KMS-11 (cell line): ENCODE measurements around the gene ITPRIPL2.

ENCODE experiments used
- H2AFZ ChIP-seq: fragments of 200-600 bp; sonication (generic); 2 replicates; pipeline ENCODE4 v1.6.1; 2016; ENCODE audit warnings: antibody characterized with exemption, mixed run types, low read depth
- H3K27ac ChIP-seq: fragments of 200-600 bp; sonication (generic); 2 replicates; pipeline ENCODE4 v1.6.1; 2016; ENCODE audit warnings: mild to moderate bottlenecking, mixed run types
- H3K27me3 ChIP-seq: fragments of 200-600 bp; sonication (generic); 2 replicates; pipeline ENCODE4 v1.6.1; 2017; ENCODE audit warnings: mild to moderate bottlenecking, low read depth, mixed run types, moderate library complexity; ENCODE audit not compliant: insufficient read depth
- H3K36me3 ChIP-seq: fragments of 200-600 bp; sonication (generic); 2 replicates; pipeline ENCODE4 v1.6.1; 2017; ENCODE audit warnings: mild to moderate bottlenecking, mixed run types; ENCODE audit not compliant: insufficient read depth
- H3K4me1 ChIP-seq: fragments of 200-600 bp; sonication (generic); 2 replicates; pipeline ENCODE4 v1.6.1; 2016; ENCODE audit warnings: mild to moderate bottlenecking, low read depth, mixed run types; ENCODE audit not compliant: poor library complexity, severe bottlenecking
- H3K4me2 ChIP-seq: fragments of 200-600 bp; sonication (generic); 2 replicates; pipeline ENCODE4 v1.7.0; 2016; ENCODE audit warnings: mild to moderate bottlenecking, mixed run types
- H3K4me3 ChIP-seq: fragments of 200-600 bp; sonication (generic); IDR thresholded peaks from 2 replicates; pipeline ENCODE4 v1.6.1; 2017; ENCODE audit warnings: low read depth, low read length, mixed read lengths; ENCODE audit not compliant: insufficient read depth
- H3K79me2 ChIP-seq: fragments of 200-600 bp; sonication (generic); 2 replicates; pipeline ENCODE4 v1.6.1; 2016; ENCODE audit warnings: low read depth, mixed run types; ENCODE audit not compliant: insufficient read depth
- H3K9ac ChIP-seq: fragments of 200-600 bp; sonication (generic); 2 replicates; pipeline ENCODE4 v1.6.1; 2016; ENCODE audit warnings: mild to moderate bottlenecking, mixed run types
- H4K20me1 ChIP-seq: fragments of 200-600 bp; sonication (generic); 2 replicates; pipeline ENCODE4 v1.6.1; 2016; ENCODE audit warnings: mild to moderate bottlenecking, mixed run types; ENCODE audit not compliant: insufficient read depth
- CTCF ChIP-seq: fragments of 200-600 bp; sonication (generic); conservative IDR thresholded peaks from 2 replicates; pipeline ENCODE4 v1.6.1; 2017; ENCODE audit warnings: low read depth, mild to moderate bottlenecking, antibody characterized with exemption, low read length, moderate library complexity, mixed read lengths

The ITPRIPL2 gene

GRCh38 chr16:19071811-19072777, 41.7 kb upstream of the ITPRIPL2 start:
- Histone ChIP-seq H3K27ac (no peak overlapping the region), H3K27me3 (no peaks in the 10 kb centered on the region), H3K9ac (no peak overlapping the region), H3K4me3 (no peak overlapping the region), H3K4me2 (no peak overlapping the region), H4K20me1 (no peaks in the 10 kb centered on the region), H3K79me2 (peaks cover 7% of the 10 kb centered on the region; the same call in 1 of the 2 replicates), H2AFZ (no peak overlapping the region), H3K4me1 (peaks cover 10% of the 10 kb centered on the region), H3K36me3 (no peaks in the 10 kb centered on the region)
- TF ChIP-seq CTCF = peak; percentile 83

- H3K79me2 ChIP-seq = peaks cover 7% of the 10 kb centered on the region; the same call in 1 of the 2 replicates
- no peak overlapping the region for H2AFZ ChIP-seq
- H3K4me2 ChIP-seq = no peak overlapping the region
- H3K36me3 ChIP-seq = no peaks in the 10 kb centered on the region
- peaks cover 6% of the 10 kb centered on the region for H3K4me1 ChIP-seq
- TF ChIP-seq CTCF = no peak
- no peaks in the 10 kb centered on the region for H3K27me3 ChIP-seq
- H3K27ac ChIP-seq = no peak overlapping the region
- H3K4me3 ChIP-seq = no peak overlapping the region
- no peak overlapping the region for H3K9ac ChIP-seq
- H4K20me1 ChIP-seq = no peaks in the 10 kb centered on the region
Measured at GRCh38 chr16:19073344-19073743, 40.4 kb upstream of the ITPRIPL2 start.

- TF ChIP-seq CTCF = no peak
- no peaks in the 10 kb centered on the region for H3K27me3 ChIP-seq
- H3K4me2 ChIP-seq = no peak overlapping the region
Measured at GRCh38 chr16:19073863-19074262, 39.9 kb upstream of the ITPRIPL2 start.

GRCh38 chr16:19075511-19075910, 38.3 kb upstream of the ITPRIPL2 start:
- Histone ChIP-seq H3K36me3 (no peaks in the 10 kb centered on the region), H3K27ac (no peak overlapping the region), H3K27me3 (no peaks in the 10 kb centered on the region), H3K4me1 (no peaks in the 10 kb centered on the region), H3K9ac (no peak overlapping the region), H3K4me2 (no peak overlapping the region), H3K4me3 (no peak overlapping the region), H4K20me1 (no peaks in the 10 kb centered on the region), H3K79me2 (no peaks in the 10 kb centered on the region), H2AFZ (no peak overlapping the region)
- TF ChIP-seq CTCF = no peak

More at GRCh38 chr16:19073863-19074262, 39.9 kb upstream of the ITPRIPL2 start:
- H2AFZ ChIP-seq = no peak overlapping the region
- no peak overlapping the region for H3K27ac ChIP-seq
- H3K36me3 ChIP-seq = no peaks in the 10 kb centered on the region
- no peaks in the 10 kb centered on the region for H4K20me1 ChIP-seq
- peaks cover 2% of the 10 kb centered on the region; the same call in 1 of the 2 replicates for H3K79me2 ChIP-seq
- no peak overlapping the region for H3K9ac ChIP-seq
- H3K4me3 ChIP-seq = no peak overlapping the region
- peaks cover under 1% of the 10 kb centered on the region for H3K4me1 ChIP-seq
